Left hindlimb (tissue), 1 donor: ENCODE data around the gene ASPSCR1.

Experiments
- DNase-seq: peaks from one replicate; pipeline ENCODE4 v3.0.0-alpha.2; 2018

ASPSCR1 gene

DNA sequence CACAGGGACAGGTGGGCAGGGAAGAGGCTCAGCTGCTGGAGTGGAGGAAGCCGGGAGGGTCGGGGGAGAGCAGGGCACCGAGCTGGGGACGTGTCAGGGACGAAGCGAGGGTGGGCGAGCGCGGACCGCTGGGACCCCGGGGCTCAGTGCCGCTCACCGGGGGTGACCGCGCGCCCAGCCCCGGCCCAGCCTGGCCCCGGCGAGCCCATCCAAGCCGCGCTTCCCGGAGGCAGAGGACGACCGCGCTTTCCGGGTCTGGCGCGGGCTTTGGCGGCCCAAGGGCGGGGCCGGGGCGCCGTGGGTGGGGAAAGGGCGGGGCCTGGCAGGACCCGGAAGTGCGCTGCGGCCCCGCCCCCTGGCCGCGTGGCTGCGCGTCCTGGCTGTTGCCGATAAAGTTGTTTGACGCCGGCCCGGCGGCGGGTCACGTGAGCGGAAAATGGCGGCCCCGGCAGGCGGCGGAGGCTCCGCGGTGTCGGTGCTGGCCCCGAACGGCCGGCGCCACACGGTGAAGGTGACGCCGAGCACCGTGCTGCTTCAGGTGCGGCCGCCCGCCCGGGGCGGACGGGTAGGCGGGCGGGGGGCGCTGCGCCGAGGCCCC is at the start of gene ASPSCR1:
Gene ASPSCR1, plus strand, starts transcription at position 419 of the 598 bp plus-strand sequence. Its CDS starts 18 bp downstream, at position 437.
- peak; percentile 93 for DNase-seq

GRCh38 chr17:81927653-81928543 is 49.5 kb upstream of the ASPSCR1 start, which contains the start of gene MAFG:
MAFG (minus strand) TSS chr17:81927735; CDS start chr17:81923185, 4,550 bp downstream.
- peak; percentile 97 for DNase-seq

- DNase-seq: peak; percentile 38
These were observed 48.7 kb upstream of the ASPSCR1 start for GRCh38 chr17:81928544-81929252.

- DNase-seq: no peak
These were observed 47.9 kb upstream of the ASPSCR1 start for GRCh38 chr17:81929253-81930141.

- peak; percentile 48 for DNase-seq
These were observed 47.0 kb upstream of the ASPSCR1 start for GRCh38 chr17:81930142-81931125.

DNA sequence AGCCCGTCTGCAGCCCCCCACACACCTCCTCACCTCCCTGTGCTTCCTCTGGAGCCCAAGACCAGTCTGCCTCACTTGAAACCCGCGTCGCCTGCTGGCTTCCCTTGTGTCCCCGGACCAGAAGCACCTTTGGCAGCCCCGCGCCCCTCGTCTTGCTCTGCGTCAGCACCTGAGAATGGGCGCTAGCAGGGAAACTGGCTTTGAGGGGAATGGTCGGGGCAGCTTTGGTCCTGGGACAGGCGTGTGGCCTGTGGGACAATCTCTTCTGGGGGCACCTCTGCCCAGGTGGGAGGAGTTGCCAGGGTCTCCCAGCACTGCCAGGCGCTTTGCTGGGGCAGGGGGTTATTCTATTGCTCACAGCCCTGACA is 46.3 kb upstream of the ASPSCR1 start:
- DNase-seq: peak; percentile 41

- no peak for DNase-seq
These were observed 45.7 kb upstream of the ASPSCR1 start for GRCh38 chr17:81931557-81932332.

- DNase-seq: no peak
These were observed 45.0 kb upstream of the ASPSCR1 start for GRCh38 chr17:81932333-81932983.

GRCh38 chr17:81933178-81933699 is 44.2 kb upstream of the ASPSCR1 start:
- no peak for DNase-seq

GRCh38 chr17:81934098-81934757 is 43.2 kb upstream of the ASPSCR1 start:
- no peak for DNase-seq

GRCh38 chr17:81934850-81935708 is 42.4 kb upstream of the ASPSCR1 start:
- no peak for DNase-seq

- DNase-seq: no peak
These were observed 41.7 kb upstream of the ASPSCR1 start for GRCh38 chr17:81935709-81936084.

DNA sequence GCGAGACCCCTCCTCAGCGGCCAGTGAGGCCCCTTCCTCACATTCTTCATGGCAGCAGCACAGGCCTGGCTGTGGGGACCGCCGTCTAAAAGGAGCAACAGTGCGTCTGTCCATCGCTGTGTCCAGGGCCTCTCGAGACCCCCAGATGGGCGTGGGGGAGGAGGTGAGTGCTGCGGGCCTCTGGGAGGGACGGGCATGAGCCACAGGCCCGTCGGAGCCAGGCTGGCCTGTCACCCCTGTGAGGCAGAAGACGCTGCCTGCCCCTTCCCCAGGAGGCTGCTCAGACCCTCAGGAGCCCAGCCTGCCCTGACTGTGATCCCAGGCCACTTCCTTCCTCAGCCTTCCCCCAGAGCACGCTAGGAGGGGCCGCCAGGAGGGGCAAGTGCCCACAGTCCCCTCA is 38.2 kb upstream of the ASPSCR1 start:
- no peak for DNase-seq

GRCh38 chr17:81939881-81940385 is 37.5 kb upstream of the ASPSCR1 start:
- DNase-seq: no peak

GRCh38 chr17:81940538-81941483 is 36.6 kb upstream of the ASPSCR1 start:
- peak; percentile 42 for DNase-seq

GRCh38 chr17:81941484-81942166 is 35.8 kb upstream of the ASPSCR1 start:
- DNase-seq: peak; percentile 58
